Fibroblast of skin of scalp (primary cell): Measurements from ENCODE around the gene CYBA.
"Not testable (repeated sequence)": the region's sequence is repeated elsewhere in the genome, so short reads cannot be mapped to it uniquely, and the experiment has no call there.

Source experiments
- DNase-seq: peaks from one replicate; pipeline ENCODE4 v3.0.0-alpha.2; 2013

Gene CYBA

GRCh38 chr16:88686062-88686438 is 35.2 kb upstream of the CYBA start:
- DNase-seq, result no peak

DNA sequence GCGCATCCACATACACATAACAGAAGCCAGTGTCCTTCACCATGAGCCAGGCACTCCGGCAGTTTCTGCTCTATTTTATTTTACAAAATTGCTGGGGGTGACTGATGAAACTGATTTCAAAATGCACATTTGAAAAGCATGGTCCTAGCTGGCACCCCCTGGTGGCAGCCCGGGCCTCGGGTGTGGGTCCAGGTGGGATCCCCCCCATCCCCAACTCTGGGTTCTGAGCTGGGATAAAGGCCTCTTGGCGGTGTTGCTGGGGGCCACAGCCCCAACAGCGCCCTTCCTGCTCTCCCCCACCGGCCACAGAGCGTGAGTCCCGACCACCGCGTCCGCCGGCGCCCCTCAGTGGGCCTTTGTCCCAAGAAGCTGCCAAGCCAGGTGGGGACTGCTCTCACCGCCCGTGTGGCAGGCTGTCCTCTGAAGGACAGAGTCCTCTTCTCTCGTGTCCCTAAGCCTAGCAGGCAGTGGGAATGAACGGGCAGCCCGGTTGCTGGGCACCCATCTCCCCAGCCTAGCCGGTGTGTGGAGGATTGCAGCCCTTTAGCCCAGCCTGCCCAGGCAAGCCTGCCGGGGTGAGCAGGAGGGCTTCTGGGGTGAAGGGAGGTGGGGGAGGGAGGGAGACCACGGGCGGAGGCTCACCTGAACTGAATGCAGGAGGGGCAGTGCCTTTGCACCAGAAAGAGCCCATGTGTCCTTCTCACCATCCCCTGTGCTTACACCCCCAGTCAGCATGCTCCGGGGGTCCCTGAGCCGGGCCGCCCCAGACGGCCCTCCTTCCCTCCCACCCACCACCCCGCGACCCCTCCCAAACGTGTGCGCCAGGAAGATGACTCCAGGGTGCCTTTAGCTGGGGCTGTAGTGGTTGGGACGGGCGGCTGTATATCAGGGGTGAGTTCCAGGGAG is 34.6 kb upstream of the CYBA start:
- DNase-seq, result peak; percentile 51

GRCh38 chr16:88684569-88685155 is 33.8 kb upstream of the CYBA start:
- DNase-seq, result no peak

GRCh38 chr16:88681709-88682451 is 31.0 kb upstream of the CYBA start:
- DNase-seq, result no peak

- DNase-seq, result no peak
Observed at GRCh38 chr16:88681084-88681680, 30.3 kb upstream of the CYBA start.

DNA sequence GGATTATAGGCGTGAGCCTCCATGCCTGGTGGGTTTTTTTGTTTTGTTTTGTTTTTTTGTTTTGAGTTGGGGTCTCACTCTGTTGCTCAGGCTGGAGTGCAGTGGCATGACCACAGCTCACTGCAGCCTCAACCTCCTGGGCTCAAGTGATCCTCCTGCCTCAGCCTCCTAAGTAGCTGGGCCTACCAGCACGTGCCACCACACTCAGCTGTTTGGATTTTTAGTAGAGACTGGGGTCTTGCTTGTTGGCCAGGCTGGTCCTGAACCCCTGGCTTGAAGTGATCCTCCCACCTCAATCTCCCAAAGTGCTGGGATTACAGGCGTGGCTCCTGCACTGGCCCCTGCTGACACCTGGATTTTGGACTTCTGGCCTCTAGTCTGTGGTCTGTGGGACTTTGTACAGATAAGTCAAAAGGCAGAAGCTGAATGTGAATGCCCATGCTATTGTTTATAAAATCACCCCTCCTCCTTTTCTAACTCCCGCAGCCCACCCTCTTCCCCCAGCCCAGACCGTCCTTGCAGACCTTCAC is 29.8 kb upstream of the CYBA start:
- no peak for DNase-seq

DNA sequence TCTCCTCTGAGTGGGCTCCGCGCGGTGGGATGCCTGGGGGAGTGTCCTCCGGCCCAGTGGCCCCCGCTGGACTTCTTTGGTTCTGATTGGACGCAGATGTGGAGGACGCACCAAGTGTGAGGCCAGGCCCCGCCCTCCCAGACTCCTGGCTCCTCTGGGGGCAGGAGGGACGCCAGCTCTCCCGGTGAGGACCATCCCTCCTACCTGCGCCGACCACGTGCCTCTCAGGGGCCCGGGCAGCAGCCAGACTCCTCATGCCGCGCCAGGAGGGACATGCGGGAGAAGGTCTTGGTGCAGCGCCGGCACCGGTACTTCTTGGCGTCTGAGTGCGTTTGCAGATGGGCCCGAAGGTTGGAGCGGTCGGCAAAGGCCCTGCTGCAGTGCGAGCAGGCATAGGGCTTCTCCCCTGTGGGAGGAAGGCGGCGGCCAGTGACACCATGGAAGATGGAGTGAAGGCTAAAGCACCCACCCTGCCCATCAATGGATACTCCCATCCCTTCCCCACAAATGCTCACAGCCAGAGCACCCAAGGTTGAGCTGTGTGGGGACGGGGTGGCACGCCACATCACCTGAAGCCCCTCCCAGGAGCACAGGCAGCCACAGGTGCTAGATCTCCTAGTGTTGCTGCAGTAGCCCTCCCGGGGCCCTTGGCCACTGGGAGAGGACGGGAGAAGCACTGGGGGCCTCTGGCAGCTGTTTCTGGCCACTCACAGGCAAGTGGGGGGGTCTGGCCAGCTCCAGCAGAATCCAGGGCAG is 27.5 kb upstream of the CYBA start:
- no peak for DNase-seq

- DNase-seq, result no peak
Observed at GRCh38 chr16:88677721-88678120, 26.9 kb upstream of the CYBA start.

- DNase-seq, result no peak
Observed at GRCh38 chr16:88676502-88677242, 25.8 kb upstream of the CYBA start.

DNA sequence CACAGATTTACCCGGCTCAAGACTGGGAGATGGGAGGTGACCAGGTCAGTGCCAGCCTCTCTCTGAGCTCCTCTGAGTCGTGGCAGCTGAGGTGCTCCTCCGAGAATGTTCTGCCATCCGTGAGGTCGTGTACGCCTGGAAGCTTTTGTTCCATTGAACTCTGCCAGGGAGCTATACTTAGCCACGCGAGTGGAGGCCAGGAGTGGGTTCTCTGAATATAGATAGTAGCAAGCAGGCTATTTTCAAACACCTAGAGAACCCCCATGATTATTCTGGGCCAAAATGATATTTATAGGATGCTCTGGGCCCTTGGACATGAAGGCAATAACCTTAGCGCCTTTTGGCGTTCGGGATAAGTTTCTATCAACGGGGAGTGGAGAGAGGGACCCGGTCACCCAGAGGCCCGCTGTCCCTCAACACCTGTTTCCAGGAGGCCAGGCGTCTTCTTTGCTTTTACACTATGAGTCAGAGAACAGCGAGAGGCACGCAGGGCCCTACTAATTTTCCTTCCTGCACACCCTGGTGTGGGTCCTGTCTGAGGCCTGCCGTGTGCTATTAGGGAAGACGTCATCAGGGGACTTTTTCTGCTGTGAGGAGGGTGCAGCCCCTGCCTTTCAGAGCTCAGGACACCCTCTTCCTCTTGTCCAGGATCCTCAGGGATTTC is 23.0 kb upstream of the CYBA start:
- no peak for DNase-seq

- no peak for DNase-seq
Observed at GRCh38 chr16:88672776-88673175, 21.9 kb upstream of the CYBA start.

- DNase-seq, result no peak
Observed at GRCh38 chr16:88671806-88672205, 21.0 kb upstream of the CYBA start.

DNA sequence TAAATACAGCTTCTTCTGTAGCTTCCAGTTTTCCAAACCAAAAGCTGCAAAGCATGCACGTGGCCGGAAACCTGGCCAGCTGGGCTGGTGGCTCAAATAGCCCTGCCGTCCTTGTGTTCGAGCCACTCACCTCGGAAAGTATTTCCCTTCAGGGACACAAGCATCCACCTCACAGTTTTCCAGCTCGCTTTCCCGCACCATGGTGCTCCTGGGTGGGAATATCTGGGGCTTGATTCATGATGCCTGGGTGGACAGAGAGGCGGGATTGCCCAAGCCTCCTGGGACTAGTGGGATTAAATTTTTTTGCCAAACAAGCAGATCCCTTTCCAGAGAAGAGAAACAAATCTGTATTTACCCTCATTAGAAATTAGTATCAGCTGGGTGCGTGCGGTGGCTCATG is 19.1 kb upstream of the CYBA start:
- peak; percentile 66 for DNase-seq

GRCh38 chr16:88669493-88669892 is 18.6 kb upstream of the CYBA start:
- DNase-seq, result not testable (repeated sequence)

DNA sequence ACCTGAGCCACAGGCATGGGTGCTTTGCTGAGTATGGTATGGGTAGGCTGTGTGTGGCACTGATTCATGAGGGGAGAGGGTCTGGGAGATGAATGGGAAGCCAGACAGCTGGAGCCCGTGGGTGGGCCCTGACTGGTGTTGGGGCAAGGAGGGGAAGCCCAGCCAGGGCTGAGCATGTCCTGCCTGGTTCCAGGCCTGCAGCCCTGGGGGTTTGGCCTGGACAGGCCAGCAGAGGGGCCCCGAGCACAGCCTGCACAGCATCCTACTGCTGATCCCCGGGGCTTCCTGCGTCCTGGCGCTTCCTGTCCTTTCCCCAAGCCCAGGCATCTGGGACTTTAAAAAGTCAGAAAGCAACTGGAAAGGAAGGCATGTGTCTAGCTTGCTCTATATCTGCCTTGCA is 16.6 kb upstream of the CYBA start:
- DNase-seq, result no peak

DNA sequence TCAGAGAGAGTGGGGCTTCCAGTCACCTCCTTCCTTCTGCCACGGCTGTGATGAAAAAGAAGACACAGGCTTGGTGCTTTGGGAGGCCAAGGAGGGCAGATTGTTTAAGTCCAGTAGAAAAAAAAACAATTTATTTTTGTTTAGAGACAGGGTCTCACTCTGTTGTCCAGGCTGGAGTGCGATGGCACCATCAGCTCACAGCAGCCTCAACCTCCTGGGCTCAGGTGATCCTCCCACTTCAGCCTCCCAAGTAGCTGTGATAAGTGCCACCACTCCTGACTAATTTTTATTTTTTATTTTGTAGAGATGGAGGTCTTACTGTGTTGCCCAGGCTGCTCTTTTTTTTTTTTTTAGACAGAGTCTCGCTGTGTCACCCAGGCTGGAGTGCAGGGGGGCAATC is 14.7 kb upstream of the CYBA start:
- DNase-seq, result no peak

- DNase-seq, result no peak
Observed at GRCh38 chr16:88665148-88665547, 14.3 kb upstream of the CYBA start.

DNA sequence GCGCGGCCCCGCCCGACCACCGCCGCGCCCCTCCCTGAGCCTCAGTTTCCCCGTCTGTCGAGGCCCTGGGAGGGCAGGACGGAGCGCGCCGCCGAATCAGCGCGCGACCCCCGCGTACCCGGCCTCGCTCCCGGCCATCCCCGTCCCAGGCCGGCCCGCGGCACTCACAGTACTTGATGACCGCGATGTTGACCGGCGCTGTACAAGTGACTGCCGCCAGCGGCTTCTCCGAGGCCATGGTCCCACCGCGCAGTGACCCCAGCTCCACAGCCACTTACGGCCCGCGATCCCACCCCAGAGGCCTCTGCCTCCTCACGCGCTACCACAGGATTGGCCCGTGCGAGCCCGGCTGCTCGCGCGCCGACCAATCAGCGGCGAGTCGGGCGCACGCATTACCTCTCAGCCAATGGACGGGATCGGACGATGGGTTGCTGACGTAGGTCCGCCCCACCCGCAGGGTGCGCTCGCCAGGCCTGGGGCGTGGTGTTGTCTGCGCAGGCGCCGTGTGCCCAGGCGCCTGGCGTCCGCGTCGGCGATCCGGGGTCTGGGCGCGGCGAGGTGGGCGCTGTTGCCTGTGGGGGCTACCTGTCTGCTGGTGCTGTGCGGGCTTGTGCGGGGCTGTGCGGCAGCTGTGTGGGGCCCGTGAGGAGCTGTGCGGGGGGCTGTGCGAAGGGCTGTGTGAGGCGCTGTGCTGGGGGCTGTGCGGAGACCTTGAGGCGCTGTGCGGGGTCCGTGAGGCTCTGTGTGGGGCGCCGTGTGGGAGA is 12.2 kb upstream of the CYBA start, which contains the start of gene MVD:
Gene MVD (minus strand): TSS at position 249 of the 764 bp plus-strand sequence. CDS start 11 bp downstream, at position 238.
- peak; percentile 97 for DNase-seq

DNA sequence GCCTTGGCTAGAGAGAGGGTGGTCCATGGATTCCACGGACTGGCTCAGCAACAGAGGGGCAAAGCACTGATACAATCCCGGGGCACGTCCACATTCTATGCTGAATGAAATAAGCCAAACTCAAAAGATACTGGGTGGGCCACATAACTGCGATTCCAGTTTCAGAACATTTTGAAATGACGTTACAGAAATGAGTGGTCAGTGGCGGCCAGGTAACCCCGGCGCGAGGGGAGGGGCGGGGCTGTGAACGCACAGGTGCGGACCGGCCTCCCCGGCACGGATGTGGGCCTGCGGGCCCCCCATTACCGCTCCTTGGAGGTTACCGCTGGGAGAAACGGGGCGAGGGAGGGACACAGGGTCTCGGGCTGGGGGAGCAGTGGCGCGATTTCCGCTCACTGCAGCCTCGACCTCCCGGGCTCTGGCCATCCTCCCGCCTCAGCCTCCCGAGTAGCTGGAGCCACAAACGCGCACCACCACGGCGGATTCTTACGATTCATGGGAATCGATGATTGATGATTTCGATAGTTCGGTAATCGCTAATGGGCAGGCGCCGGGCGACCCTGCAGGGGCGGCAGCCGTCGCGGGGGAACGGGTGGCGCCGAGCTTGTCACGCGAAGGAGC is 11.5 kb upstream of the CYBA start:
- no peak for DNase-seq
